ENCODE data around the gene EFCAB9.

The EFCAB9 gene

GRCh38 chr5:172223901-172224873 is 30.2 kb downstream of the EFCAB9 start:
- no peak for DNase-seq (ENCODE audit: low read depth in 1 of 2, low spot score in 1 of 2)
- no peak for TF ChIP-seq REST (IDR thresholded peaks at IDR 0.05; ENCODE audit: insufficient replicate concordance, low read depth)
- TF ChIP-seq SPI1 (IDR thresholded peaks at IDR 0.05; ENCODE audit: borderline replicate concordance, low read depth): no peak
- TF ChIP-seq POLR2AphosphoS5 (IDR thresholded peaks at IDR 0.05; ENCODE audit: low read depth): no peak
- TF ChIP-seq GABPA (IDR thresholded peaks at IDR 0.05; ENCODE audit: low read depth): no peak
- TF ChIP-seq CTCF (IDR thresholded peaks at IDR 0.05; ENCODE audit: insufficient read depth, low read length): no peak
- Histone ChIP-seq H3K27me3 (ENCODE audit: insufficient read depth, poor library complexity, severe bottlenecking) (no peaks in the 10 kb centered on the region), H3K27ac (replicated peaks) (no peak overlapping the region), H3K4me3 (replicated peaks; ENCODE audit: insufficient read depth, low read length) (no peak overlapping the region)

GRCh38 chr5:172224996-172225395 is 31.0 kb downstream of the EFCAB9 start:
- TF ChIP-seq POLR2AphosphoS5 (IDR thresholded peaks at IDR 0.05; ENCODE audit: low read depth): no peak
- no peak for TF ChIP-seq REST (IDR thresholded peaks at IDR 0.05; ENCODE audit: insufficient replicate concordance, low read depth)
- TF ChIP-seq SPI1 (IDR thresholded peaks at IDR 0.05; ENCODE audit: borderline replicate concordance, low read depth): no peak
- TF ChIP-seq CTCF (IDR thresholded peaks at IDR 0.05; ENCODE audit: insufficient read depth, low read length): no peak
- TF ChIP-seq GABPA (IDR thresholded peaks at IDR 0.05; ENCODE audit: low read depth): no peak
- Histone ChIP-seq H3K4me3 (replicated peaks; ENCODE audit: insufficient read depth, low read length) (no peak overlapping the region), H3K27ac (replicated peaks) (no peak overlapping the region), H3K27me3 (ENCODE audit: insufficient read depth, poor library complexity, severe bottlenecking) (no peaks in the 10 kb centered on the region)
- no peak for DNase-seq (ENCODE audit: low read depth in 1 of 2, low spot score in 1 of 2)

- DNase-seq (ENCODE audit: low read depth in 1 of 2, low spot score in 1 of 2): no peak
- no peak for TF ChIP-seq GABPA (IDR thresholded peaks at IDR 0.05; ENCODE audit: low read depth)
- TF ChIP-seq CTCF (IDR thresholded peaks at IDR 0.05; ENCODE audit: insufficient read depth, low read length): no peak
- TF ChIP-seq POLR2AphosphoS5 (IDR thresholded peaks at IDR 0.05; ENCODE audit: low read depth): no peak
- no peak for TF ChIP-seq REST (IDR thresholded peaks at IDR 0.05; ENCODE audit: insufficient replicate concordance, low read depth)
- TF ChIP-seq SPI1 (IDR thresholded peaks at IDR 0.05; ENCODE audit: borderline replicate concordance, low read depth): no peak
- Histone ChIP-seq H3K27ac (replicated peaks) (no peak overlapping the region), H3K4me3 (replicated peaks; ENCODE audit: insufficient read depth, low read length) (no peak overlapping the region), H3K27me3 (ENCODE audit: insufficient read depth, poor library complexity, severe bottlenecking) (no peaks in the 10 kb centered on the region)
Observed at GRCh38 chr5:172229904-172230303, 35.9 kb downstream of the EFCAB9 start.

Data from HL-60 (cell line).